Fibroblast of pulmonary artery (primary cell): Measurements from ENCODE around the gene RABGAP1.

ENCODE experiments used
- DNase-seq: peaks from one replicate; pipeline ENCODE4 v3.0.0-alpha.2; 2010; ENCODE audit warnings: low read depth
- H3K4me3 ChIP-seq: replicated peaks from 2 replicates; pipeline ENCODE4 v1.5.1; 2011; ENCODE audit warnings: low read depth, mild to moderate bottlenecking, control low read depth, low read length, moderate library complexity
- TF ChIP-seq, protein P1 (sequence below): IDR thresholded peaks from 2 replicates; pipeline ENCODE4 v1.5.1; 2011; ENCODE audit warnings: mild to moderate bottlenecking, control low read depth, low read length, inconsistent platforms; ENCODE audit errors: missing control alignments

RABGAP1 gene

DNA sequence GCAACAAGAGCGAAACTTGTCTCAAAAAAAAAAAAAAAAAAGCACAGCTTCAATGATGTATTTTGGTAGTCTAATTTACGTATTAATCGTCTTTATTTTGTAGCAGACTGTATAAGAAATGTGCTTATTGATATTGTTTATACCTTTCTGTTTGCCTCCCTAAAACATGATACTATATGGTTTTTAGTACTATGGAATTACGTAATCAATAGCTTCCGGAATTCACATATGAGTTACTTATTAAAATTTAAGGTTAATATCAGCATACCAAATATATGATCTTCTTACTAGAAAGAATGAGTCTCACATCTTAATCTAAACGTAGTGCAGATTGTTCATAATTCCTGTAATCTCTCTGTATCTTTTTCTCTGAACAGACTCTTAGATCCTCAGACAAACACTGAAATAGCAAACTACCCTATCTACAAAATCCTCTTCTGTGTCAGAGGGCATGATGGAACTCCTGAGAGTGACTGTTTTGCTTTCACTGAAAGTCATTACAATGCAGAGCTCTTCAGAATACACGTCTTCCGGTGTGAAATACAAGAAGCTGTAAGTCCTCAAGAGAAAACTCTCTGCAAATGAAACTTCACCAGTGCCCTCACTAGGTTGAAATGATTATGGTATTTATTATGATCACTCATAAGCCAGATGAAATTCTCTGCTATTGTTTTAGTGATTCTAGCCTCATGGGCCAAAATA is 48.3 kb downstream of the RABGAP1 start:
- TF ChIP-seq, protein P1, sequence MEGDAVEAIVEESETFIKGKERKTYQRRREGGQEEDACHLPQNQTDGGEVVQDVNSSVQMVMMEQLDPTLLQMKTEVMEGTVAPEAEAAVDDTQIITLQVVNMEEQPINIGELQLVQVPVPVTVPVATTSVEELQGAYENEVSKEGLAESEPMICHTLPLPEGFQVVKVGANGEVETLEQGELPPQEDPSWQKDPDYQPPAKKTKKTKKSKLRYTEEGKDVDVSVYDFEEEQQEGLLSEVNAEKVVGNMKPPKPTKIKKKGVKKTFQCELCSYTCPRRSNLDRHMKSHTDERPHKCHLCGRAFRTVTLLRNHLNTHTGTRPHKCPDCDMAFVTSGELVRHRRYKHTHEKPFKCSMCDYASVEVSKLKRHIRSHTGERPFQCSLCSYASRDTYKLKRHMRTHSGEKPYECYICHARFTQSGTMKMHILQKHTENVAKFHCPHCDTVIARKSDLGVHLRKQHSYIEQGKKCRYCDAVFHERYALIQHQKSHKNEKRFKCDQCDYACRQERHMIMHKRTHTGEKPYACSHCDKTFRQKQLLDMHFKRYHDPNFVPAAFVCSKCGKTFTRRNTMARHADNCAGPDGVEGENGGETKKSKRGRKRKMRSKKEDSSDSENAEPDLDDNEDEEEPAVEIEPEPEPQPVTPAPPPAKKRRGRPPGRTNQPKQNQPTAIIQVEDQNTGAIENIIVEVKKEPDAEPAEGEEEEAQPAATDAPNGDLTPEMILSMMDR, result no peak
- H3K4me3 ChIP-seq, result no peak overlapping the region
- DNase-seq, result no peak

GRCh38 chr9:122991370-122991830 is 50.6 kb downstream of the RABGAP1 start:
- TF ChIP-seq, protein P1, result peak; percentile 73
- peak; percentile 93 for DNase-seq
- no peak overlapping the region for H3K4me3 ChIP-seq

GRCh38 chr9:122996586-122996985 is 55.8 kb downstream of the RABGAP1 start:
- no peak for DNase-seq
- TF ChIP-seq, protein P1, result no peak
- no peak overlapping the region for H3K4me3 ChIP-seq

GRCh38 chr9:122998448-122998847 is 57.6 kb downstream of the RABGAP1 start:
- DNase-seq, result no peak
- H3K4me3 ChIP-seq, result no peak overlapping the region
- TF ChIP-seq, protein P1, result no peak

- DNase-seq, result peak; percentile 13
- TF ChIP-seq, protein P1, result no peak
- H3K4me3 ChIP-seq, result no peak overlapping the region
Observed at GRCh38 chr9:123000371-123001068, 59.7 kb downstream of the RABGAP1 start.

DNA sequence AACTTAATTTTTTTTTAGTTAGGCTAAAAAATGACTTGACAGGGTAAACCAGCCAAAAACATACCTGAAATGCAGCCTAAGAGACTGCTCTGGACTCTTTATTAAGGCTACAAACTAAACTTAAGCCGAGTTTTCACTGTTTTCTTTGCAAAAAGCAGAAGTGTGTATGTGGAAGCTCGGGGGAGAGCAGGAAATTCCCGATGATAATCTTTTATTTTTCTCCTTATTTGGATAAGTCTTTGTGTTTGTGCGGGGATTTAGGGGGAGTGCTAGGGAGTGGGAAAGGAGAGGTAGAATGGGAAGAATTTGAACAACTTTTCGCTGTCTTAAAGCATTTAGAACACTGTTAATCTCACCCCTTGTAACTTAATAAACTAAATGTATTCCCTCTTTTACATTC is 61.9 kb downstream of the RABGAP1 start:
- TF ChIP-seq, protein P1, result no peak
- peak overlapping the region; percentile 36 for H3K4me3 ChIP-seq
- DNase-seq, result peak; percentile 91
